ENCODE results near the gene ITPR1. TPM values are rescaled to one million over a fixed set of nuclear protein-coding genes. Genes with fewer than 3 reads are reported as not detected.

ITPR1 gene
- total and polyA plus RNA-seq, 2 of the 4 experiments (the other 2 are of a cell fraction): 1.8 to 5.7 TPM

GRCh38 chr3:4778119-4778518 lies 285.0 kb downstream of the ITPR1 start:
- Histone ChIP-seq H3K4me1 (ENCODE audit: control insufficient read depth, insufficient read depth, low read length) (no peaks in the 10 kb centered on the region), H3K9ac (ENCODE audit: low read depth, low read length) (no peak overlapping the region), H3K18ac (ENCODE audit: low read depth, low read length) (no peak overlapping the region), H3K4me2 (ENCODE audit: low read depth, low read length) (no peak overlapping the region), H3K9me1 (ENCODE audit: insufficient read depth, low read length) (no peaks in the 10 kb centered on the region), H4K5ac (ENCODE audit: low read depth, low read length) (no peak overlapping the region), H4K20me1 (ENCODE audit: insufficient read depth, low read length) (no peaks in the 10 kb centered on the region), H2BK120ac (ENCODE audit: low read depth, low read length) (no peak overlapping the region), H3K56ac (ENCODE audit: extremely low read depth, insufficient read depth, low read length) (no peak overlapping the region), H2BK15ac (ENCODE audit: low read depth, low read length) (no peak overlapping the region), H3K36me3 (ENCODE audit: control insufficient read depth, insufficient read depth, low read length) (no peaks in the 10 kb centered on the region), H3K79me1 (ENCODE audit: low read depth in 1 of 2, low read length in 2 of 2) (no peaks in the 10 kb centered on the region), H3K27me3 (ENCODE audit: control insufficient read depth, insufficient read depth, low read length) (no peaks in the 10 kb centered on the region), H2BK5ac (ENCODE audit: low read depth, low read length, poor library complexity, severe bottlenecking) (no peak overlapping the region), H4K8ac (ENCODE audit: low read depth in 2 of 2, low read length in 2 of 2) (no peak overlapping the region), H3K9me3 (ENCODE audit: control insufficient read depth, insufficient read depth, low read length) (no peaks in the 10 kb centered on the region), H2BK20ac (ENCODE audit: low read depth, low read length) (no peak overlapping the region), H3K14ac (replicated peaks; ENCODE audit: low read depth, low read length) (no peak overlapping the region), H3K27ac (ENCODE audit: insufficient read depth, low read length) (no peak overlapping the region), H3K23ac (ENCODE audit: low read depth, low read length) (no peak overlapping the region), H4K91ac (ENCODE audit: insufficient read depth, low read depth, low read length) (no peak overlapping the region), H3K4me3 (ENCODE audit: insufficient read depth, low read depth, low read length) (no peak overlapping the region), H2AK5ac (ENCODE audit: low read depth, low read length) (no peak overlapping the region), H3K4ac (ENCODE audit: low read depth, low read length) (no peak overlapping the region), H2AFZ (replicated peaks; ENCODE audit: low read length, poor library complexity) (no peak overlapping the region), H2AK9ac (replicated peaks; ENCODE audit: low read depth, low read length, poor library complexity) (no peak overlapping the region)
- ATAC-seq (ENCODE audit: low read depth) (no peak), DNase-seq (no peak)
- POLR2A ChIA-PET (ENCODE audit: unreplicated experiment): no interaction called here
- CTCF ChIA-PET: no interaction called here
- TF ChIP-seq SMC3 (IDR thresholded peaks at IDR 0.05; ENCODE audit: low read depth, low read length) (no peak), RFX5 (IDR thresholded peaks at IDR 0.05; ENCODE audit: low read depth, low read length) (no peak), RAD21 (IDR thresholded peaks at IDR 0.05; ENCODE audit: low read length) (no peak), RCOR1 (IDR thresholded peaks at IDR 0.05; ENCODE audit: insufficient replicate concordance, low read length) (no peak), USF2 (IDR thresholded peaks at IDR 0.05; ENCODE audit: low read depth, low read length) (no peak), CEBPB (IDR thresholded peaks at IDR 0.05; ENCODE audit: low read depth, low read length) (no peak), POLR2A (IDR thresholded peaks at IDR 0.05; ENCODE audit: low read depth, low read length) (no peak), MXI1 (IDR thresholded peaks at IDR 0.05; ENCODE audit: borderline replicate concordance, low read depth, low read length) (no peak), FOS (IDR thresholded peaks at IDR 0.05; ENCODE audit: low read depth, low read length) (no peak), NFE2L2 (IDR thresholded peaks at IDR 0.05; ENCODE audit: low read depth, low read length) (no peak), CHD1 (IDR thresholded peaks at IDR 0.05; ENCODE audit: low read depth, low read length) (no peak), BHLHE40 (IDR thresholded peaks at IDR 0.05; ENCODE audit: low read depth, low read length) (no peak), MAFK (IDR thresholded peaks at IDR 0.05; ENCODE audit: low read depth, low read length) (no peak), MAZ (IDR thresholded peaks at IDR 0.05; ENCODE audit: borderline replicate concordance, low read depth, low read length) (no peak)
- TF ChIP-seq, protein P1, sequence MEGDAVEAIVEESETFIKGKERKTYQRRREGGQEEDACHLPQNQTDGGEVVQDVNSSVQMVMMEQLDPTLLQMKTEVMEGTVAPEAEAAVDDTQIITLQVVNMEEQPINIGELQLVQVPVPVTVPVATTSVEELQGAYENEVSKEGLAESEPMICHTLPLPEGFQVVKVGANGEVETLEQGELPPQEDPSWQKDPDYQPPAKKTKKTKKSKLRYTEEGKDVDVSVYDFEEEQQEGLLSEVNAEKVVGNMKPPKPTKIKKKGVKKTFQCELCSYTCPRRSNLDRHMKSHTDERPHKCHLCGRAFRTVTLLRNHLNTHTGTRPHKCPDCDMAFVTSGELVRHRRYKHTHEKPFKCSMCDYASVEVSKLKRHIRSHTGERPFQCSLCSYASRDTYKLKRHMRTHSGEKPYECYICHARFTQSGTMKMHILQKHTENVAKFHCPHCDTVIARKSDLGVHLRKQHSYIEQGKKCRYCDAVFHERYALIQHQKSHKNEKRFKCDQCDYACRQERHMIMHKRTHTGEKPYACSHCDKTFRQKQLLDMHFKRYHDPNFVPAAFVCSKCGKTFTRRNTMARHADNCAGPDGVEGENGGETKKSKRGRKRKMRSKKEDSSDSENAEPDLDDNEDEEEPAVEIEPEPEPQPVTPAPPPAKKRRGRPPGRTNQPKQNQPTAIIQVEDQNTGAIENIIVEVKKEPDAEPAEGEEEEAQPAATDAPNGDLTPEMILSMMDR (conservative IDR thresholded peaks at IDR 0.05; ENCODE audit: low read depth, low read length): no peak
- TF ChIP-seq, protein P2, sequence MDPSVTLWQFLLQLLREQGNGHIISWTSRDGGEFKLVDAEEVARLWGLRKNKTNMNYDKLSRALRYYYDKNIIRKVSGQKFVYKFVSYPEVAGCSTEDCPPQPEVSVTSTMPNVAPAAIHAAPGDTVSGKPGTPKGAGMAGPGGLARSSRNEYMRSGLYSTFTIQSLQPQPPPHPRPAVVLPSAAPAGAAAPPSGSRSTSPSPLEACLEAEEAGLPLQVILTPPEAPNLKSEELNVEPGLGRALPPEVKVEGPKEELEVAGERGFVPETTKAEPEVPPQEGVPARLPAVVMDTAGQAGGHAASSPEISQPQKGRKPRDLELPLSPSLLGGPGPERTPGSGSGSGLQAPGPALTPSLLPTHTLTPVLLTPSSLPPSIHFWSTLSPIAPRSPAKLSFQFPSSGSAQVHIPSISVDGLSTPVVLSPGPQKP (IDR thresholded peaks at IDR 0.05; ENCODE audit: borderline replicate concordance, low read depth, low read length): no peak
- intact Hi-C loops (cut with micrococcal nuclease): no loop called here
- BruUV-seq (replicated peaks): no TSS peak
- dilution Hi-C loops (cut with HindIII; ENCODE audit: low sequenced_read_pairs, unreplicated experiment): no loop called here
- WGBS, 2 experiments (ENCODE audit: extremely low coverage in 2 of 2, insufficient read length in 1 of 2): no CpG with 5 or more reads among the region's 2 CpGs
- in situ Hi-C loops (cut with MboI; ENCODE audit: low sequenced_read_pairs): no loop called here
